OCI-LY3 (cell line): ENCODE data around the gene OR13H1.
"Not testable (repeated sequence)": the region's sequence is repeated elsewhere in the genome, so short reads cannot be mapped to it uniquely, and the experiment has no call there.

Source experiments
- H2AFZ ChIP-seq: fragments of 200-600, 300-600 bp; shearing (Covaris generic); 2 replicates; pipeline ENCODE4 v1.6.0; 2014; ENCODE audit warnings: antibody characterized with exemption, low read depth, low read length
- H3K27ac ChIP-seq: fragments of 200-600, 300-600 bp; sonication (generic); 2 replicates; pipeline ENCODE4 v1.5.1; 2014; ENCODE audit warnings: mild to moderate bottlenecking, low read length, moderate library complexity, mixed read lengths
- H3K27me3 ChIP-seq: fragments of 200-600, 300-600 bp; sonication (generic); 2 replicates; pipeline ENCODE4 v1.6.1; 2014; ENCODE audit warnings: low read depth, low read length, mixed read lengths
- H3K36me3 ChIP-seq: fragments of 200-600, 300-600 bp; sonication (generic); replicated peaks from 2 replicates; pipeline ENCODE3; 2014; ENCODE audit warnings: low read depth, low read length, mixed read lengths
- H3K4me1 ChIP-seq: fragments of 300-600, 200-600 bp; sonication (generic); 2 replicates; pipeline ENCODE4 v1.6.1; 2014; ENCODE audit warnings: low read length, mixed read lengths
- H3K4me2 ChIP-seq: fragments of 200-600, 300-600 bp; sonication (generic); 2 replicates; pipeline ENCODE4 v1.6.1; 2014; ENCODE audit warnings: low read length, mixed read lengths
- H3K4me3 ChIP-seq: fragments of 300-600, 200-600 bp; sonication (generic); 2 replicates; pipeline ENCODE4 v1.5.1; 2014; ENCODE audit warnings: antibody characterized with exemption, mild to moderate bottlenecking, low read length, moderate library complexity
- H3K79me2 ChIP-seq: fragments of 300-600, 200-600 bp; shearing (Covaris generic); 2 replicates; pipeline ENCODE4 v1.6.1; 2014; ENCODE audit warnings: mild to moderate bottlenecking, low read length, mixed read lengths
- H3K9ac ChIP-seq: fragments of 300-600, 200-600 bp; shearing (Covaris generic); 2 replicates; pipeline ENCODE4 v1.6.0; 2014; ENCODE audit warnings: mild to moderate bottlenecking, low read length, moderate library complexity
- H3K9me3 ChIP-seq: fragments of 200-600, 300-600 bp; shearing (Covaris generic); 2 replicates; pipeline ENCODE4 v1.6.1; 2014; ENCODE audit warnings: low read length, mixed read lengths; ENCODE audit not compliant: insufficient read depth
- H4K20me1 ChIP-seq: fragments of 200-600, 300-600 bp; sonication (generic); 2 replicates; pipeline ENCODE4 v1.6.1; 2016; ENCODE audit warnings: low read length, mixed read lengths; ENCODE audit not compliant: insufficient read depth
- EZH2phosphoT487 ChIP-seq: fragments of 200-600 bp; shearing (Covaris generic); IDR thresholded peaks from 2 replicates; pipeline ENCODE4 v1.6.1; 2018; ENCODE audit warnings: antibody characterized with exemption, mixed run types, low read depth
- TF ChIP-seq, protein P1 (sequence below): fragments of 200-600, 300-600 bp; sonication (generic); IDR thresholded peaks from 2 replicates; pipeline ENCODE4 v1.5.1; 2014; ENCODE audit warnings: antibody characterized with exemption, low read length, low read depth

OR13H1 gene

DNA sequence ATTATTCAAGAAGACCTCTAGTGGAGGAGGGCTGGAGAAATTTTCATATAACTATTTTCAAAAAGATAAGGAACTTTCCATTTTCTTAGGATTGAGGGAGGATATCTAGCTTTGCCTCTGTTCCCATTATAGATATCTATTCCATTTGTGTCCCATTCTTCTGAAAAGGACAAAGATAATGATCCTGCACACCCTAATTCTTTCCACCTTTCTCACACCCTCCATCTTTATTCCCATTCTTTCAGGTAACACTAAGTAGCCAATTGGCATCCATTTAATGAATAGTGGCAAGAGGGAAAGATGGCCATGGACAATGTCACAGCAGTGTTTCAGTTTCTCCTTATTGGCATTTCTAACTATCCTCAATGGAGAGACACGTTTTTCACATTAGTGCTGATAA lies at the start of gene OR13H1:
Gene OR13H1 (plus strand): TSS at position 301 of the 400 bp plus-strand sequence. CDS start 0 bp downstream, at position 301.
- no peak within 1 kb of the TSS for H3K27ac ChIP-seq
- no peak within 1 kb of the TSS for H3K9ac ChIP-seq
- TF ChIP-seq, protein P1, sequence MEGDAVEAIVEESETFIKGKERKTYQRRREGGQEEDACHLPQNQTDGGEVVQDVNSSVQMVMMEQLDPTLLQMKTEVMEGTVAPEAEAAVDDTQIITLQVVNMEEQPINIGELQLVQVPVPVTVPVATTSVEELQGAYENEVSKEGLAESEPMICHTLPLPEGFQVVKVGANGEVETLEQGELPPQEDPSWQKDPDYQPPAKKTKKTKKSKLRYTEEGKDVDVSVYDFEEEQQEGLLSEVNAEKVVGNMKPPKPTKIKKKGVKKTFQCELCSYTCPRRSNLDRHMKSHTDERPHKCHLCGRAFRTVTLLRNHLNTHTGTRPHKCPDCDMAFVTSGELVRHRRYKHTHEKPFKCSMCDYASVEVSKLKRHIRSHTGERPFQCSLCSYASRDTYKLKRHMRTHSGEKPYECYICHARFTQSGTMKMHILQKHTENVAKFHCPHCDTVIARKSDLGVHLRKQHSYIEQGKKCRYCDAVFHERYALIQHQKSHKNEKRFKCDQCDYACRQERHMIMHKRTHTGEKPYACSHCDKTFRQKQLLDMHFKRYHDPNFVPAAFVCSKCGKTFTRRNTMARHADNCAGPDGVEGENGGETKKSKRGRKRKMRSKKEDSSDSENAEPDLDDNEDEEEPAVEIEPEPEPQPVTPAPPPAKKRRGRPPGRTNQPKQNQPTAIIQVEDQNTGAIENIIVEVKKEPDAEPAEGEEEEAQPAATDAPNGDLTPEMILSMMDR, result no peak
- no peak for TF ChIP-seq EZH2phosphoT487
- no peak within 1 kb of the TSS for H3K4me2 ChIP-seq
- H4K20me1 ChIP-seq, result no peaks in the 10 kb centered on the region
- no peak within 1 kb of the TSS for H2AFZ ChIP-seq
- no peaks in the 10 kb centered on the region for H3K9me3 ChIP-seq
- H3K79me2 ChIP-seq, result no peaks in the 10 kb centered on the region
- no peaks in the 10 kb centered on the region for H3K27me3 ChIP-seq
- H3K36me3 ChIP-seq, result no peaks in the 10 kb centered on the region
- H3K4me1 ChIP-seq, result no peaks in the 10 kb centered on the region
- no peak within 1 kb of the TSS for H3K4me3 ChIP-seq

- H3K4me3 ChIP-seq, H3K4me2 ChIP-seq, H4K20me1 ChIP-seq, H3K9ac ChIP-seq, H3K27ac ChIP-seq, H2AFZ ChIP-seq, H3K9me3 ChIP-seq, H3K79me2 ChIP-seq, H3K27me3 ChIP-seq, H3K4me1 ChIP-seq, H3K36me3 ChIP-seq: not testable (repeated sequence)
These were observed 42.3 kb upstream of the OR13H1 start for GRCh38 chrX:131501556-131501955.

GRCh38 chrX:131513159-131513914 lies 30.5 kb upstream of the OR13H1 start:
- H3K4me1 ChIP-seq, result no peaks in the 10 kb centered on the region
- H2AFZ ChIP-seq, result no peak overlapping the region
- H3K4me3 ChIP-seq, result no peak overlapping the region
- H3K9me3 ChIP-seq, result no peaks in the 10 kb centered on the region
- no peaks in the 10 kb centered on the region for H3K36me3 ChIP-seq
- H3K9ac ChIP-seq, result no peak overlapping the region
- no peak overlapping the region for H3K4me2 ChIP-seq
- no peaks in the 10 kb centered on the region for H3K79me2 ChIP-seq
- TF ChIP-seq EZH2phosphoT487, result no peak
- TF ChIP-seq, protein P1, result no peak
- H4K20me1 ChIP-seq, result no peaks in the 10 kb centered on the region
- no peak overlapping the region for H3K27ac ChIP-seq
- H3K27me3 ChIP-seq, result no peaks in the 10 kb centered on the region

GRCh38 chrX:131521824-131522223 lies 22.1 kb upstream of the OR13H1 start:
- Histone ChIP-seq H4K20me1 (no peaks in the 10 kb centered on the region), H3K4me1 (no peaks in the 10 kb centered on the region), H3K79me2 (no peaks in the 10 kb centered on the region), H3K27ac (no peak overlapping the region), H3K9me3 (no peaks in the 10 kb centered on the region), H3K27me3 (no peaks in the 10 kb centered on the region), H2AFZ (no peak overlapping the region), H3K9ac (no peak overlapping the region), H3K4me2 (no peak overlapping the region), H3K36me3 (no peaks in the 10 kb centered on the region), H3K4me3 (no peak overlapping the region)
- no peak for TF ChIP-seq EZH2phosphoT487
- TF ChIP-seq, protein P1, result no peak
